GM18873 (cell line): ENCODE measurements around the gene FLOT2.
"Not testable (repeated sequence)": the region's sequence is repeated elsewhere in the genome, so short reads cannot be mapped to it uniquely, and the experiment has no call there.

ENCODE experiments used
- ATAC-seq: cut with Tn5 transposase; IDR thresholded peaks from one replicate; pipeline ENCODE4 v1.9.1; 2021; ENCODE audit warnings: mild to moderate bottlenecking, moderate library complexity, moderate number of reproducible peaks; ENCODE audit not compliant: unreplicated experiment, low FRiP score

Gene FLOT2

DNA sequence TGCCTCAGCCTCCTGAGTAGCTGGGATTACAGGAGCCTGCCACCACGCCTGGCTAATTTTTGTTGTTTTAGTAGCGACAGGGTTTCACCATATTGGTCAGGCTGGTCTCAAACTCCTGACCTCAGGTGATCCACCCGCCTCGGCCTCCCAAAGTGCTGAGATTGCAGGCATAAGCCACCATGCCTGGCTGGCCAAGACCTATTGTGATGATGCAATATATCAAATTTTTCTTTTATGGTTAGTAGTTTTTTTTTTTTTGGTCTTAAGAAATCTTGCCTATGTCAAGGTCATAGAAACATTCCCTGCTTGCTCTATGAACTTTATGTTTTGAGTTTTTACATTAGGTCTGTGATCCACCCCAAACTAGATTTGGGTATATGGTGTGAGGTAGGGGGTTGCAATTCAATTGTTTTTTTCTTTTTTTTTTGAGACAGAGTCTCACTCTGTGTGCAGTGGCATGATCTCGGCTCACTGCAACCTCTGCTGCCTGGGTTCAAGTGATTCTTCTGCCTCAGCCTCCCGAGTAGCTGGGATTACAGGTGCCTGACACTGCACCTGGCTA lies 20.3 kb downstream of the FLOT2 start:
- not testable (repeated sequence) for ATAC-seq

DNA sequence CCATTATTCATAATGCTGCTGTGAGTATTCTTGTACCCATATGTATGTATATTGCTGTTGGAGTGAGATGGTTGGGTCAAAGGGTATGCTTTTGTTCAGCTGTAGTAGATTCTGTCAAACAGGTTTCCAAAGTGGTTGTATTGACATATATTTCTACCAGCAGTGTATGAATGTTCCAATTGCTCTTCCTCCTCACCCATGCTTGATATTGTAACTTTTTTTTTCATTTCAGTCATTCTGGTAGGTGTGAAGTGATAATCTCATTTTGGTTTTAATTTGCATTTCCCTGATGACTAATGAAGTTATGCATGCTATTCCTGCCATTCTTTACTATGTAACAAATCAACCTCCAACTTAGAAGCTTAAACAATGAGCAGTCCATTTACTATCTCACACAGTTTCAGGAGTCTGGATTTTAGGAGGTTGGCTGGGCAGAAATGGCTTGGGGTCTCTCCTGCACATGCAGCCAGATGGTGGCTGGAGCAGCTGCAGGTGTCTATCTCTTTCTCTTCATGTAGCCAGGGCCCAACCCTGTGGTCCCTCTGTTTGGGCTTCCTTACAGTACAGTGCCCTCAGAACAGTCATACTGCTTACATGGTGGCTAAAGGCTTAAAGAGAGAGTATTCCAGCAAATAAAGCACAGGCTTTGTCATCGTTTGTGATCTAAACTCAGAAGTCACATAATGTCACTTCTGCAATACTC lies 21.5 kb downstream of the FLOT2 start:
- ATAC-seq = no peak

DNA sequence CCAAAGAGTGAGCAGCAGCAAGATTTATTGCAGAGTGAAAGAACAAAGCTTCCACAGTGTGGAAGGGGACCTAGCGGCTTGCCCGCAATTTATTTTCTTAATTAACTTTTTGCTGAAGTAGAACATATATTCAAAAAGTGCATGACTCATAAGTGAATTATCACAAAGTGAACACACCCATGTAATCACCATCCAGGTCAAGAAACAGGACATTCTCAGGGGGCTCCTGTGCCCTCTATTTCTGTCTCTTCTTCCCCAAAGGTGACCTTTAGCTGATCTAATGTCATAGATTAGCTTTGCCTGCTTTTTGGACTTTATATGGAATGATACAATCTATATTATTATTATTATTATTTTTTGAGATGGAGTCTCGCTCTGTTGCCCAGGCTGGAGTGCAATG lies 22.8 kb downstream of the FLOT2 start:
- no peak for ATAC-seq

DNA sequence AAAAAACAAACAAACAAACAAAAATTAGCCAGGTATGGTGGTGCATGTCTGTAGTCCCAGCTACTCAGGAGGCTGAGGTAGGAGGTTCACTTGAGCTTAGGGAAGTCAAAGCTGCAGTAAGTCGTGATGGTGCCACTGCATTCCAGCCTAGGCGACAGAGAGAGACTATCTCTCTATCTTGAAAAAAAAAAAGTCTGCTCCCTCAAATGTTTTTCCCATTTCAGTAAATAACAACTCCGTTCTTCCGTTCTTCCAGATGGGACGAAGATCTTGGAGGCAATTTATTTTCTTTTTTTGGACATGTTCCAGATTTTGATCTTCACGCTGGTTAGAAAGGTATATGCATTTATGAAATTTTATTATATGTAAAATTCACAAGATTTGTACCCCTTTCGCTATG lies 23.7 kb downstream of the FLOT2 start:
- ATAC-seq = no peak

DNA sequence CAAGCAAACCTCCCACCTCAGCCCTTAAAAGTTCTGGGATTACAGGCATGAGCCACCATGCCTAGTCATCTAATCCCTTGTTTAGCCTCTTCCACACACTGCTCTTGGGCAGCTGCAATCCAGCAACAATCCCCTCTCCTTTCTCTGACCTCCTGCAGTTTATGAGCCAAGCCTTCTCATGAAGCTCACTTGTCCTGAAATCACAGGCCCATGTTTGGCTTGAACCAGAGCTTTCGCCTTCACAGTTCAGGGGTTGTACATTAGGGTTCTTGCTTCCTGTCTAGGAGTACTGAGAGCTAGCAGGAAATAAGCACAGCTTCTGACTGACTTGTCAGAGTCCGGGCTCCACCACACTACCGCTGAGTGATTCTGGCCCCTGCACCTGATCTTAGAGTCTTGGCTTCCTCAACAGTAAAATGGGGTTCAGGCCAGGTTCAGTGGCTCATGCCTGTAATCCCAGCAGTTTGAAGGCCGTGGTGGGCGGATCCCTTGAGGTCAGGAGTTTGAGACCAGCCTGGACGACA lies 26.4 kb downstream of the FLOT2 start:
- peak; percentile 75 for ATAC-seq

DNA sequence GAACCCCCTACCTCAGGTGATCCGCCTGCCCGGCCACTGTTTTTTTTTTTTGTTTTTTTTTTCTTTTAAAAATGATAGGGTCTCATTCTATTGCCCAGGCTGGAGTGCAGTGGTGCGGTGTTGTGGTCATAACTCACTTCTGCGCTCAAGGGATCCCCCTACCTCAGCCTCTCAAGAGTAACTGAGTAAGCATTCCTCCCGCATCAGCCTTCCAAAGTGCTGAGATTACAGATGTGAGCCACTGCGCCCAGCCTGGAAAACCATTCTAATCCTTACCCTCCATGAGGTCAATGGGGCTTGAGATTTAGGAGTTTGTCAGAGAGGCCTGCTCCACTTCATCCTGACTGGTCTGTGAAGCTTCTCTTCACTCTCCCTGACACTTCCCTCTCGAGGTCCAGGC lies 30.3 kb downstream of the FLOT2 start:
- no peak for ATAC-seq

DNA sequence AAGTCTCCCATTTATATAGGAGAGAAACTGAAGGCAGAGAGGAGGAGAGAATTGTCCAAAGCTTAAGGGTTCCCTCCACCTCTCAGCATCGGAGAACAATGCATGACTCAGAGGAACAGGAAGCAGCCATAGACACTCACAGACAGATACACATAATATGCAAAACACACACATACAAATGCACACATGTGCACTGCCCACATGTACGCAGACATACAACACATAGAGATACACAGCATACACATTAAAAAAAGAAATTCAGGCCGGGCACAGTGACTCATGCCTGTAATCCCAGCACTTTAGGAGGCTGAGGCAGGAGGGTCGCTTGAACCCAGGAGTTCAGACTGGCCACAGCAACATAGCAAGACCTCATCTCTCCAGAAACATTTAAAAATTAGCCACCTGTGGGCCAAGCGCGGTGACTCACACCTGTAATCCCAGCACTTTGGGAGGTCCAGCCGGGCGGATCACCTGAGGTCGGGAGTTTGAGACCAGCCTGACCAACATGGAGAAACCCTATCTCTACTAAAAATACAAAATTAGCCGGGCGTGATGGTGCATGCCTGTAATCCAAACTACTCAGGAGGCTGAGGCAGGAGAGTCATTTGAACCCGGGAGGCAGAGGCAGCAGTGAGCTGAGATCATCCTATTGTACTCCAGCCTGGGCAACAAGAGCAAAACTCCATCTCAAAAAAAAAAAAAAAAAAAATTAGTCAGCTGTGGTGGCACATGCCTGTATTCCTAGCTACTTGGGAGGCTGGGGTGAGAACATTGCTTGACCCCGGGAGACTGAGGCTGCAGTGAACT lies 31.4 kb downstream of the FLOT2 start:
- ATAC-seq = no peak

DNA sequence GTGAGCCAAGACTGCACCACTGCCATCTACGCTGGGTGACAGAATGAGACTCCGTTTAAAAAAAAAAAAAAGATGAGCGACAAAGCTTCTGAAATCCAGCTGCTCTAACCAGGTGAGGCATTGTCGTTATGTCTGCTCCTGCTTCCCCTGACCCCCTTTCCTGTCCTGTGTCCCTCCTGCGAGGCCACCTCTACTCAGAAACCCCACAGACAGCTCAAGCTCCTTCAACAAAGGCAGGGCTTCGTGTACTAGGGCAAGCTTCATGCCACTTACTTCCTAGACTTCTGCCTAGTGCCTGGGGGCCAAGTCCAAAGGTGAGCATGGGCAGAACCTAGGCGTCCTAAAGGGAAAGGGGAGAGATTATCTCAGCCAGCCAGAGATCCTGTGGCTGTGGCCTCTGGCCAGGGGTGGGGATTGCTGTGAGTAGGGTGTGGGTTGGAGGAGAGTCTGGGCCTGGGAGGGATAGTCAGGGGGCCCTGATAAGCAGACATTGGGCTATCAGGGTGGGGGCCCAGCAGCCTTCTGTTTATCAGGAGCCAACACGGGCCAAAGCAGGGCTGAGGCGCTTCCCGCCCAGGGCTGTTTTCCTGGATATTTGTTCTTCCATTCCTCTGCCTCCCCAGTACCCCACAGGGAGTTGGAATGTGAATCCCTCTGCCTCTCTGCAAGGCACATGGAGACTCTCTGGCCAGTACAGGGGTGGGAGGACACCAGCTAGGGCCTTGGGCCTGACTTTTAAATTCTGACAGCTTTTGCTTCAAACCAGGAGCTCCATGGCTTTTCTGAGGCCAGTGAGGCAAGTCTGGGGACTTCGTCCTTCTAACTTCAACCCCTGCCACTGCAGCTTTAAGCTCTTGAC lies 32.3 kb downstream of the FLOT2 start:
- ATAC-seq = no peak

DNA sequence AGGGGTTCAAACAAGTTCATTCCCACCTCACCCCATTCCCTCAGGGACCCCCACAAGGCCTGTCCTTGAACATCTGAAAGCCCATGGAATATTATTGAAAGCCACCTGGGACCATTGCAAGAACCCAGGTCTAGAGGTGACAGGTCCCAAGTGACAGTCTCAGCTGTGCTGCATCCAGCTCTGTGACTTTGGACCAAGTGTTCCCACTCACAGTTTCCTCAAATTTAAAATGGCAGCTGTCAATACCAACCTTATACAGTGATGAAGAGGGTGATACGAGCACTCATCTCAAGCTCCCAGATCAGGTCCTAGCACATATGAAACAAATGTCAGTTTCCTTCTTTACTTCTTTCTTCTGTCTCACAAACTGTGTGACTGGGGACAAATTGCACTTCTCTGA lies 33.6 kb downstream of the FLOT2 start:
- ATAC-seq = no peak

DNA sequence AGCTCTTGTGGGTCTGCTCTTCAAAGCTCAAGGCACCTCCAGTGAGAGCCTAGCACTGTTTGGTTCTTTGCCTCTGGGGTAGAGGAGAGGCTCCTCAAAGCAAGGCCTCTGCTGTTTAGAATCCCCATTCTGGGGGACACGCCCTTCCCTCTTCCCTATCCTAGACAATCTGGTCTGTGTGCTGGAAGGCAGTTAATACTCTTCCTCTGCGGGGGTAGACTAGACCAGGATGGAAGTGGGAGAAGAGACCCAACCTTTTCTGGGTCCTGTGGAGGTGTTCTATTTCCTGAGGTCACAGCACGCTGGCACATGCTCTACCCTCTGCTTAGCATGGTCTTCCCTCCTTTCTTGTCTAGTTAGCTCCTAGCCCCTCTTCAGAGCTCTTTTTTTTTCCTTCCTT lies 35.0 kb downstream of the FLOT2 start:
- ATAC-seq = no peak

DNA sequence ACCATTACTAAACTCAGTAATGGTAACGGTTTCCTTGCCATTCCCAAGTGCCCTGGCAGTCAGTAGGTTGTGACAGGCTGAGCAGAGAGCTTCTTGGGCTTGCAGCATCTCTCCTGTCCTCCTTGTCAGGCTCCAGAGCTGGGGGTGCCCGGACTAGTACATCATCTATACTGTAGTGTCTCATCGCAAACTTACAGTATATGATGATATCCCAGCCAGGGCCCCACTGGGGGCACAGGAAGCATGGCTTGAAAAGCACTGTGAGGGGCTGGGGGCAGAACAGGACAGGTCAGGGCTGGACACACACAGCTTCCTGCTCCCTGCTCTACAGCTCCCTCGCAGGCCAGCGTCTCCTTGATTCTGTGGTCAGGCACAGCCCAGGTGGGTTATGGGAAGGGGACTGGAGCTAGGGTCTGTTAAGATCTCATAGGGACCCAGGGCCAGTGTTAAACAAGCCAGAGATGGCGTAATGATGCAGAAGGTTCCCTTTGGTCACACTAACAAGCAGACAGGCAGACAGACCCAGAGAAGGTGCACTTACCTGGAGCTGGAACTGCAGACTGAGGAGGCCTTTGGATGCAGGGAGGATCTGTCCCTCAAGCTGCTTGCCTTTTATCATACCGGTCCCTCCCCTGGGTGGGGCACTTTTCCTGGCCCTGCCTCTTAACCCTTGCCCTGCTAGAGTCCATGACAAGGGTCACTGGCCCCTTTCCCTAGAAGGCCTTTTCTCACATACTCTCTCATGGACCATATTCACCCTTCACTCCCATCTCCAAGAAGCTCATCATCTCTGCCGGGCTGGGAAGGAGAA lies 35.9 kb downstream of the FLOT2 start:
- no peak for ATAC-seq

DNA sequence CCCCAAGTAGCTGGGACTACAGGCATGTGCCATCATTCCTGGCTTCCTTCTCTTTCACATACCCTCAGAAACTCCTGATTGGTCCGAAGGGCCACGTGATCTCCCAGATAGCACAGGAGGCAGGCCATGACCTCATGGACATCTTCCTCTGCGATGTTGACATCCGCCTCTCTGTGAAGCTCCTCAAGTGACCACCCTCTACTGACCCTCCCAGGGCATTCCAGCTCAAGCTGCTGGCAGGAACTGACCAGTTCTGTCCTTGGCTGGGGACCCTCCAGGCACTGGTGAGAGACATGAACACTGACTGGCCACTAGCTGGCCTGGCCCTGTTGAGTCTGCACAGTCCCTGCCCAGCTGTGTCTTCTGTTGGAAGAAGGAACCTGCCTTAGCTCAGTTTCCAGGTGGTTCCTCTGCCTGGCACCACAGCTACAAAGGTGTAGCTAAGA lies 37.1 kb downstream of the FLOT2 start:
- ATAC-seq = no peak

DNA sequence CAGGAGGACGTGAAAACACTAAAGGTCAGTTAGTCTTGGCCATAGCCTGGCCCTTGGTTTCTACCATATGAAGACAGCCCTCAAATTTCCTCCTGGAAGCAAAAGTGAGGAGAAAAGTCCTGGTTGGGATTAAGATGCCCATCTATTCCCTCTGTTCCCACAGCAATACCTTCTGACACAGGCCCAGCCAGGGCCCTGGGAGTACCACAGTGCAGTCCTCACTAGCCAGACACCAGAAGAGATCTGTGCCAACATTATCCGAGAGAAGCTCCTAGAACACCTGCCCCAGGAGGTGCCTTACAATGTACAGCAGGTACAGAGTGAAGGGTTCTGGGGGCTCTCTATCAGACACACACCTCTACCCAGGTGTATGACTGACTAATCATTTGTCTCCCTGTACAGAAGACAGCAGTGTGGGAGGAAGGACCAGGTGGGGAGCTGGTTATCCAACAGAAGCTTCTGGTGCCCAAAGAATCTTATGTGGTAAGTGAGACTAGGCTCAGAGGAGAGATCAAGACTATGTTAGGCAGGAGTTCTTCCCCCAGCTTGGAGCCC lies 38.7 kb downstream of the FLOT2 start:
- no peak for ATAC-seq

DNA sequence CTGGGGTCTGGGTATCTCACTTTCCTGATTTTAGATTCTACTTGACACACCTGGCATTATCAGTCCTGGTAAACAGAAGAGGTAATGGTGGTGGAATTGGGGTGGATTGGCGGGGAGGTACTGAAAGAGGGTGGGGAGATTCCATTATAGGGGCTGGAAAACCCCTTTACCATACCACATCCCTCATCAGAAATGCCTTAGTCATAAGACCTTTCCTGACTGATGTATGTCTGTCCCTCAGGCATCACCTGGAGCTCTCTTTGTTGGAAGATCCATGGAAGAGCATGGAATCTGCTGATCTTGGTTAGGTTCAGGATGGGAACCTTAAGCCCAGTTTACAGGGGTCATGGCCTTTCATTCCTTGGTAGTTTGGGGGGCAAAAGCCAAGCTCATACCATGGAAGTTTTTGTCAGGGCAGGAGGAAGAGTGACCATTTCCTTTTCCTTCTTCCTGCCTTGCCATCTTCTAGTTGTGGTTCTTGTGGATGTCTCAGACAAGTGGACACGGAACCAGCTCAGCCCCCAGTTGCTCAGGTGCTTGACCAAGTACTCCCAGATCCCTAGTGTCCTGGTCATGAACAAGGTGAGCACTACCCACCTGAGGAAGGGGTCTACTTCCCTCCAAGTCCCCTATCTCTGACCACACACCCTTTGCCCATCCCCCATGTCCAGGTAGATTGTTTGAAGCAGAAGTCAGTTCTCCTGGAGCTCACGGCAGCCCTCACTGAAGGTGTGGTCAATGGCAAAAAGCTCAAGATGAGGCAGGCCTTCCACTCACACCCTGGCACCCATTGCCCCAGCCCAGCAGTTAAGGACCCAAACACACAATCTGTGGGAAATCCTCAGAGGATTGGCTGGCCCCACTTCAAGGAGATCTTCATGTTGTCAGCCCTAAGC lies 39.4 kb downstream of the FLOT2 start:
- ATAC-seq = no peak

DNA sequence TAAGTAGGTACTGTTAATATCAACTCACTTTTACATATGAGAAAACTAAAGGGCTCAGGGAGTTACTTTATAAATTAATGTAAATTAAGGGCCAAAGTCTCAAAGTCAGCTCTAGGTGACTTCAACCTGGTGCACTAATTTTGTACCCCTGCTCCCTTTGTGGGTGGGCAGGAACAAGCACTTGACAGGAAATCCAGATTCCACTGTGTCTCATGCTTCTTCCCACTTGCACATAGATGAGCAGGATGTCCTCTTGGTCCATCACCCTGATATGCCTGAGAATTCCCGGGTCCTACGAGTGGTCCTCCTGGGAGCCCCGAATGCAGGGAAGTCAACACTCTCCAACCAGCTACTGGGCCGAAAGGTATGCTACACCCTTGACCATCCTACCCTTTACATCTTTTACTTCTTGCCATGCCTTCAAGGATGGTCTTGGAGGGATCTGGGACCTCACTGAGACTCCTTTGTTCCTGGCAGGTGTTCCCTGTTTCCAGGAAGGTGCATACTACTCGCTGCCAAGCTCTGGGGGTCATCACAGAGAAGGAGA lies 41.4 kb downstream of the FLOT2 start:
- ATAC-seq = no peak

DNA sequence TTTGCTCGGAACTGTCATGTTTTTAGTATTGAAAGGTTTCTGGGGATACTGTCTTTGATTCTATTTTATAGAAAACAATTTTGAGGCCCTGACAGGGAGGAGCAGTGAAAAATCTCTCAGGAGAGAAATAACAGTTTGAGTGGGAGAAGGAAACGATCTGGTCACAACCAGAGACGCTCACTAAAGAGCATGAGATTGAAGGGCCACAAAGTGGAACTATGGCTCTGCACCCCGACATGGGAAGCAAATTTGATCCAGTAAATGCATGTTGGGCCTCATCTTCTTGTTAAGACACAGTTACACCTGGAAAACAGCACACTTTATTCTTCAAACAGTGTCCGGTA lies 42.2 kb downstream of the FLOT2 start:
- ATAC-seq = no peak

DNA sequence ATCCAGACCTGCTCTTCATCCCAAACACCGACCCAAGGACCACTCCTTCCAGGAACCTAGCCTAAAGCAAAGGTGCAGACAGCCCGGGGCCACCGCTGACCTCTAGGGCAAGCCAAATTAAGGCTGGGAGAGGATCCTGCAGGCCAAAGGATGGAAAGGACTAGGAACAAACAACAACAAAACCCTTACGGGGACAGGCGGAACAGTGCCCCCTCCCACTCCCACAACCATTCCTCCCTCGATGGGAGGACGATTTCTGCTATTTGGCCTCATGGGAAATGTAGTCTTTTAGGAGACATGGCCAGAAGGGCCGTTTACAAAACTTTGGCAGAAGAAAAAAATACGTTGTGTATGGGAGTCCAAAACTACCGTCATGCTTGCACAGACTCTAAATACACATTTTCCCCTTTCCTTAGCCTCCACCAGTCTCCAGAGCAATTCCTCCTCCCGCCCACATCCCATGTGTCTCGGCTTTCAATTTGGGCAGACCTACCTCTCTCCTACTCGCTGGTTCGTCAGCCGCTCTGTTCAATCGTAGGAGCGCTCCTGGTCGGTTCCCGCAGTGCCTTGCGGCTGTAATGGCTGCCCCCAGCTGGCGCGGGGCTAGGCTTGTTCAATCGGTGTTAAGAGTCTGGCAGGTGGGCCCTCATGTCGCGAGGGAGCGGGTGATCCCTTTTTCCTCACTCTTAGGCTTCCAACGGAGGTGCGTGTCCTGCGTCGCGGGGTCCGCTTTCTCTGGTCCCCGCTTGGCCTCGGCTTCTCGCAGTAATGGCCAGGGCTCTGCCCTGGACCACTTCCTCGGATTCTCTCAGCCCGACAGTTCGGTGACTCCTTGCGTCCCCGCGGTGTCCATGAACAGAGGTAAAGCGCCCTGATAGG lies 42.8 kb downstream of the FLOT2 start, which contains the start of gene ERAL1:
Gene ERAL1 (plus strand): TSS at position 560 of the 879 bp plus-strand sequence. CDS start 19 bp downstream, at position 579.
- peak; percentile 69 for ATAC-seq
